ENCODE measurements around the gene PCSK6.

The PCSK6 gene

DNA sequence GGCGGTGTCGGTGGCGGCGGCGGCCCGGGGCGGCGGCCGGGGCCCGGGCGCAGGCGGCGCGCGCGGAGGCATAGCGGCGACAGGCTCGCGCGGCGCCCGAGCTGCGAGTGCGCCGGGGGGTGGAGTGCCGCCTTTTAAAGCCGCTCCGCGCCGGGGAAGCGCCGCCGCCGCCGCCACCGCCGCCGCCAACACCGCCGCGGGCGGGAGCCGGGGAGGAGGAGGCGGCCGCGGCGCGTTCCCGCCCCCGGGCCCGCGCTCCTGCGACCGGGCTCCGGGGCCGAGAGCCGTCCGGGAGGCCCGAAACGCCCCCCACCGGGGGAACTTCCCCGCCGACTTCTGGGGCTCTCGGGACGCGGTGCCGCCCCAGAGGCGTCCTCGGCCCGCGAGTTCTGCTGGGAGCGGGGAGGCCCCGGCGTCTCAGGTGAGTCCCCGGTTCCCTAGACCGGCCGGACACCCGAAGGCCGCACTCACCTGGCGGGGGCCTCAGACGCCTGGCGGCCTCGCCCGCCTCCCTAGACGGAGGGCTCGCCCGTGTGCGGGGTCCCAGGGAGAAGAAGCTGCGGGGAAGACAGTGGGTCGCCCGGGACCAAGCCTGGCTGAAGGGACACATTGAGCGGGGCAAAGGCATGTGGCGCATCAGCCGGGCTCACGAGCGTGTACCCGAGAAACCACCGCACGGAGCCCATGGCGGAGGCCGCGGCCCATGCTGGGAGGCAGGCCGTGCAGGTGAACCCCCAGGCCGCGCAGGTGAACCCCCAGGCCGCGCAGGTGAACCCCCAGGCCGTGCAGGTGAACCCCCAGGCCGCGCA is at the start of gene PCSK6:
Gene PCSK6 (minus strand): TSS at position 109 of the 809 bp plus-strand sequence. CDS start 37 bp downstream, at position 72.
- peak; percentile 22 for DNase-seq (ENCODE audit: low spot score)

DNA sequence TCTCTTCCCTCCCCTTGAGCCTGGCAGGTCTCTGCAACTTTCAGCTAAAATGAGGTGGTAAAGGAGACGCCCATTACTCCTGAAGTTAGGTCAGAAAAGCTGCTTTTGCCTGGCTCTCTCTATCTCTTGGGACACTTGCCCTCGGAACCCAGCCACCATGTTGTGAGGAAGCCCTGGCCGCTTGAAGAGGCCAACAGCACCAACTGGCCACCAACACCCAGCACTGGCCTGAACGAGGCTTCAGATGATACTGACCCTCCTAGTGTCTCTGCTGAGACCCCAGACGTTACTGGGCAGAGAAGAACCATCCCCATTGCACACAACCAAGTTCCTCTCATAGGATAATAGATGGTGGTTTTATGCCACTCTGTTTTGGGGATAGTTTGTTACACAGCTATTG is 49.5 kb upstream of the PCSK6 start:
- DNase-seq (ENCODE audit: low spot score): no peak

DNA sequence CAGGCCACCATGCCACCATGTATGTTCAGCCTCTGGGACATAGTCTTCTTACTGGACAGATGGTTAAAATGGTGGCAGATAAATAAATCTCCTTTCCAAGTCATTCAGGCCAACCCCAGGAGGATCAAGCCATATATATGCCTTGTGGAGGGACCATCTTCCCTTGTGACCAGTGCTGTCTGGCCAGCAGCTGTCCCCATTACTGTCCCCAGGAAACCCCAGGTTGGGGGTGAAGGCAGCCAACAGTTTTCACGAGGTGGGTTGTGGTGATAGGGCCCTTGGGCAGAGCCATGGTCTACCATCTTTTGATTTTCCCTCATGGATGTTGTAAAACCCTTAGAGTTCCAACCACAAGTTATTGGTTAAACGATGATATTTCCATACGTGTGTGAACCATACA is 48.7 kb upstream of the PCSK6 start:
- DNase-seq (ENCODE audit: low spot score): no peak

DNA sequence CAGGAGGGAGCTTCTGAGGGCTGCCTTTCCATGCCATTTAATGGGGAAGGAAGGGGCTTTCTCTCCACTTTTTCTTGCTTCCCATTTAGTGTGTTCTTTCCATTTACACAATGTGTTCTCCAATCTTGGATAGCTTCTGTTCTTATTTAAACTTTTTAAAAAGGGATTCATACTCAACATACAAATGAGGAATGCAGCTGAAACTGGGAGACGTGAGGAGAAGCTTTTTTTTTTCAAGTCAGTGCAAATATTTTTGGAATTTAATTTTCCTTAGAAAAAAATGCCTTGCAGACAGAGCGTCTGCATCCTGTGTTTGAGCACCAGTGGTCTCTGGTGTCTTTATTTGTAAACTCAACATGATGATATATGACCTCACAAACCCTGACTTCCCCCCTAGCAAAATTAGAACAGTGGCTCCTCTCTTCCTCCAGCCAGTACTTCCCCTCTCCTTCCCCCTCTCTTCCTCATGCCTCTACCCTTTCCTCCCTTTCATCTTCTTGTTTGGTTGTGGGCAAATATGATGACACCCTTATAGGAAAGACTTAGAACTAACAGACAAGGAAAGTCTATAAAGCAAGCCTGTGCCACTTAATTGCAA is 48.1 kb upstream of the PCSK6 start:
- no peak for DNase-seq (ENCODE audit: low spot score)

DNA sequence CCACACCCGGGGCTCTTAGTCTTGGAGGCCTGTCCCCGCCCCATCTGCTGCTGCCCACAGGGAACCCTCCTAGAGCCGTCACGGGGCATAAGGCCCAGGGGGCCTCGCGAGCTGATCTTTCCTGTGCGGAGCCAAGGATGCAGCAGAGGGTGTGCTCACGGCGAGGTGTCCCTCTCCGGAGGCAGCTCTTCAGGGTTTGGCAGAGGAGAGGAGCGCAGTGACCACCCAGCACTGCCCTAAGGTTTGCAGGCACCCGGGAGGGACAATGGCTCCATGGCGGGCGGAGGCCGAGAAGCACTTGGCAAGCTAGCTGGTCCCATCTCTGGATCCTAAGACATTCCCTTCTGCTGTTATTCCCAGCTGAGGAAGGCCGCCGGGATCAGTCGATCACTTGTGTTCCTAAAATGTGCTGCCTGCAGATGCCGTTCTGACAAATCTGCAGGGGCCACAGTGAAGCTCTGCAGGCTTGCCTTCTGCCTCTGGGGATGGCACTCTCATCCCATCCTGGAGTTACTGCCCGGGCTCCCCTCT is 47.4 kb upstream of the PCSK6 start:
- DNase-seq (ENCODE audit: low spot score): no peak

DNA sequence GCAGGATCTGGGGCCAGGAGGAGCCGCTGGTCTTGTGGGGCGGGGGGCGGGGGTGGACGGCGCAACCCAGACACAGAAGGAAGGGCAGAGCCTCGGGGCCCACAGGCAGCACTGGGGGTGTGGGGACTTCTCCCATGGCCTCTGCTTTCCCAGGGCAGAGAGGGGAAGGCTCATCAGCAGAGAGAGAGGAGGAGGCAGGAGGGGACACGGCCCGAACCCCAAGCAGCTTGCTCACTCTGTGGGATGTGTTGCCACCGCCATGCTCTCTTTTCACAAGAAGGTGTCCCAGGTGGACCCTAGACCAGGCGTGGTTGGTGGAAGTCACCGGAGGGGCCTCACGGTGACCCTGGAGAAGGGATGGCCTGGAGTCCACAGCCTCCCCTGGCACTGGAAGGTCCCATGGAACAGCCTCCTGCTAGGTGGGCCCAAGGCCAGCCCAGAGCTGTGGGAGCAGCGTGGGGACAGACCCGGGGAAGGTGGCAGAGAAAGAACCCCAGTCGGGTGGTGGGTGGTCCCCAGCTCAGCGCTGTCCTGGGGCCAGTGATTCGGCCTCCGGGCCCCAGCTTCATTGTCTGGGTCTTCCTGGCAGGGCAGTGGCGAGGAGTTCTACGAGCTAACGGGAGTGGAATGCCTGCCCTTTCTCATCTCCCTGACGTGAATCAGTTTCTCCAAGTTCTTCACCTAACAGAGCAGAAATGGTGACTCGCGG is 46.8 kb upstream of the PCSK6 start:
- no peak for DNase-seq (ENCODE audit: low spot score)

DNA sequence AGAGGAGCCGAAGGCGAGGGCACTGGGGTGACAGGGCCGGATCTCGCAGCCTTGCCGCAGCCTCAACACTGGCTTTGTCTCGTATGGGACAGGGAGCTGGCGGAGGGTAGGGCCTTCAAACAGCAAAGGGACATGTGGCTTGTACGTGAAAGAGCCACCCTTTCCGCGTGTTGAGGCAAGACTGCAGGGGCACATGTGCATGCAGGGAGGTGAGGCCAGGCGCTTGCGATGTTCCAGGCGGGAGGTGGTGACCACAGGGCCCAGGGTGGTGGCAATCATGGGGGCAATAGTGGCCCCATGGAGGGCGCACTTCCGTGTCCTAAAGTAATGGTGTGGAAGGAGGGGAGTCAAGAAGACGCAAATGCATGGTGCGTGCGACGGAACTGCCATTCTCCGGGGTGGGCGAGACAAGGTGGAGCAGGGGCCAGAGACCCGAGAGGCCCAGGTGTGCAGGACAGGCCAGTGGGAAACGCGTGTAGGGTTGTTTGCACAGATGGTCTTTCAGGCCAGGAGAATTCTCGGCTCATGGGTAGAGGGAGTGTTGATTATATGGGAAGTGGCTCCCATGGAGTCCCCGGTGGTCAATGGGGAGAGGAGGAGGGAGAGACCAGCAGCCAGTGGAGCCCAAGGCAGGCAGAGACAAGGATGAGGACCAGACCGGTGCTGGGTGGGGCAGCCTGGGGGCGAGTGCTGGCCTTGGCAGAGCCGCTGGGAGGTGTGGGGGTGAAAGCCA is 45.8 kb upstream of the PCSK6 start:
- DNase-seq (ENCODE audit: low spot score): no peak

DNA sequence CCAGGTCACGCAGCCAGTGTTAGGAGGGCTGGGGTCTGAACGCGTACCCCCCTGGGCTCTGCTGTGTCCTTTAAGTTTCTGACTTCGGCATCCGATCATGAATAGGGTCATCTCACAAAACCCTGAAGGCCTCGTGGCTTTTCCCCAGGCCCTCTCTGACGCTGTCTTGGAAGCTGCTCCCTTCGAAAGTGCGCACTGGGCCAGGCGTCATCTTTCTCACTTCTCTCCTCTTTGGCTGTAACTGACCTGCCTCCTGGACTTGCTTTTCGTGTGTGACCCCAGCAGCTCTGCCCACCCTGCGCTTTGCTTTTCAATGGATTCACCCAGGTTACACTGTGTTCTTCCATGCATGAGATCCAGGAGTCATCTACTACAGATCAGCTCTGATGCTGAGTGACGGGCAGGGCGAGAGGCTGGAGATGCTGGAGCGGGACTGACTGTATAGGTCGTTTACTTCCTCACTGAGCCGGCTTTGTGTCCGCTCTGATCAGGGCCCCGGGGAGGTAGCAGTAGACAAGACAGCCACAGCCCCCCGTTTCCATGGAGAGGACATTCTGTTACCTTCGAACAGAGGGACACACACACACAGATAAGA is 45.0 kb upstream of the PCSK6 start:
- no peak for DNase-seq (ENCODE audit: low spot score)

DNA sequence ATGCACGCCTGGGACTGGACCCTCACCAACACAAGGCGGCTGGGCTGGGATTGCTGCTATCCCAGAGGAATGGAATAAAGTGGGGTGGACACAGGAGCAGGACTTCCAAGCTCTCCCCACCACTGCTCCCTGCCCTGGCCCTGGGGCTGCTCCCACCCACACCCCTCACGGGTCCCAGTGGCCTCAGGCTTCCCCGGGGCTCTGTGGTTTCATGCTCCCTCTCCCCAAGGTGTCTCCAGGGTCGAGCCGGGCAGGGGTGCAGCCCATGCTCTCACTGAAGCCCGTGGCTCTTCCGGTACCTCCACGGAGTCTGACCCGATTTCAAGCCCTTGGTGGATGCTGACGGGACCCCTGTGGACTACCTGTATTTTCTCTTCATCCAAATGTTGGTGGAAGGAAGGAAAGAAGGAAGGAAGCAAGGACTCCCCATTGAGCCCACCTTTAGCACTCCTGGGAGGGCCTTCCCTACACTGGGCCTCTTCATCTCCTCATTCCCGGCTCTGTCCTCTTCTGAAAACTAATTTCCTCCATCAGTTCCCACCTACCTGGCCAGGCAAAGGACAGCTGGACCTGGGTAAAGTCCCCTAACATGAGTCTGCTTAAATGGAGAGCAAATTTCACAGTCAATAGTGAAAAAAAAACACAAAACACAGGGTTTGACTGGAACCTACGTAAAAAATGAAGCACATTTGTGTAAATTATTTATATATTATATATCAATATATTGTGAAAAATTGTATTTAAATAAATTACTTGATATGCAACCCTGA is 44.0 kb upstream of the PCSK6 start:
- no peak for DNase-seq (ENCODE audit: low spot score)

DNA sequence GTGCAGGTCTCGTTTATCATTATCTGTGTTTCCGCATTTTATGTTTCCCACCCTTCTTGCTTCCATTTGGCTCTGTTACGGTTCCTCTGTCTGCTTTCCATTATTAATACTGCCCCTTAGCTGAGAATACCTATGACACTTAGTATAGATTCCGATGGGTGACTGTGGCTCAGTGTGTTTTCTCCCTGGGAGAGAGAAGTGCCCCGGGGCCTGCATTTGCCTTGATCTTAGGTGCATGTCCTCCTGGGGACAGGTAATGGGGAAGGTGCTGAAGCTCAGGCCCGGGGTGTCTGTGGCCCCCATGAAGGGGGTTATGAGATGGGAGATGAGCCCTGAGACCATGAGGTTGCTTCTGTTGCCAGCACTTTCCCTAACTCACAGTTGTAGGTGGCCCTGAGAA is 43.4 kb upstream of the PCSK6 start:
- DNase-seq (ENCODE audit: low spot score): no peak

DNA sequence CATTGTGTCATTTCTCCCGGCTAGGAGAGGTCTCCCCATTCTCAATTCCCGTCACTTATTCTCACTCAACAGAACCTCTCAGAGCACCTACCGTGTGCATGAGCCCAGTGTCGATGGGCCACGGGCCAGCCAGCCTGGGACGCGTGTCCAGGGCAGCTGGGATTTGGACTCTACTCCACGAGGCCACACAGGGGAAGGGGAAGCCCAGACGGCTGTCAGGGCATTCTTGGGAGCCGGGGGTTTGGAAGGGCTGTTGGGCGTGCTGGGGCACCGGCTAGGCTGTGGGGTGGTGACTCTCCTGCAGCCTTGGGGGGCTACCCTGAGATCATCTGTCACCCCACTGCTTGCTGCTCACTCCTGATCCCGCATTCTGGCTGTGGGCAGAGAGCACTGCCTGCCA is 41.7 kb upstream of the PCSK6 start:
- DNase-seq (ENCODE audit: low spot score): no peak

DNA sequence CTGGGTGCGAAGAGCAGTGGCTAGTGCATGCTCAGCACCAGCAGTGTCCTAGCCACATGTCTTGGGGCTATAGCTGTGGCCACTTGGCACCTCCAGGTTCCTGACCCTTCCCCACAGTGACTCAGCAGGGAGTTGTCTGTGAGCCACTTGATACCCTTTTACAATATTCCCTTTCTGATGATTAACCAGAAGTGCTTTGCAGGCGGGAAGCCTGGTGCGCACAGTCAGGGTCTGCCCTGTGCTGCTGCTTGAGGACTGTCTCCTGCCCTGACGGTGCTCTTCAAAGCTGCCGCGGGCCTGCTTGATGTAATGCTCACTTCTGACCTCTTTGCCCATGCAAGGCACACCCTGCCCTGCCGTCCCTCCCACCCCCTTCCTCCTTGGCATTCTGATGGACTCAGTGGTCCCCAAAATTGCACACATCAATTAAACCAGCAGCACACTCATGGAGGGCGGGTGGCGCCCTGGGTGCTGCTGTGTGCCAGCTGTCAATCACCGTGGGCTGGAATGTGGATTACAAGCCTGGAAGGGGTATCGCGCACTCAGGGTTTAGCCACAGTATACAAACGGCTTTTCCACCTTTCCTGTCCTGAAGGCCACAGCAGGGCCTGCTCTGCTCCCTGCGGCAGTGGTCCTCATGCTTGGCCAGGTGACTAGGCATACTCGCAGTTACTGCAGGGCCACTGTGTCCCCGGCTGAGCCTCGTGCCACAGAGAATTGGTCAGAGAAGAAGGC is 40.9 kb upstream of the PCSK6 start:
- DNase-seq (ENCODE audit: low spot score): peak; percentile 27

DNA sequence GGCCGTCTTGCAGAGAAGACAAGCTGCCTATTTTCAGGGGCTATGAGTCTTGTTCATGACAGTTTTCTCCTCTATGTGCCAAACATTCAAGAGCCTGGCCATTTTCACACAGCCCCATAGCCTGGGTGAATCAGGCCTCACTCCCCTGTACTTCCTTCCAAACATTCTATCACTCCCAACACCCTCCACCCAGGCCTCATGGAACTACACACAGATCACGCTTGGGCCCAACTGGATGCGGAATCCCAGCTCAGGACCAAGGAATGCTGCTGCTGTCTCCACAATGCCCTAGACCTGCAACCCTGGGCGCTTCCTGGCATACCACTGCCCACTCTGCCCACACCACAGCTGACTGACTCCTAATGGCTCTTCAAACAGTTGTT is 39.4 kb upstream of the PCSK6 start:
- DNase-seq (ENCODE audit: low spot score): peak; percentile 78

DNA sequence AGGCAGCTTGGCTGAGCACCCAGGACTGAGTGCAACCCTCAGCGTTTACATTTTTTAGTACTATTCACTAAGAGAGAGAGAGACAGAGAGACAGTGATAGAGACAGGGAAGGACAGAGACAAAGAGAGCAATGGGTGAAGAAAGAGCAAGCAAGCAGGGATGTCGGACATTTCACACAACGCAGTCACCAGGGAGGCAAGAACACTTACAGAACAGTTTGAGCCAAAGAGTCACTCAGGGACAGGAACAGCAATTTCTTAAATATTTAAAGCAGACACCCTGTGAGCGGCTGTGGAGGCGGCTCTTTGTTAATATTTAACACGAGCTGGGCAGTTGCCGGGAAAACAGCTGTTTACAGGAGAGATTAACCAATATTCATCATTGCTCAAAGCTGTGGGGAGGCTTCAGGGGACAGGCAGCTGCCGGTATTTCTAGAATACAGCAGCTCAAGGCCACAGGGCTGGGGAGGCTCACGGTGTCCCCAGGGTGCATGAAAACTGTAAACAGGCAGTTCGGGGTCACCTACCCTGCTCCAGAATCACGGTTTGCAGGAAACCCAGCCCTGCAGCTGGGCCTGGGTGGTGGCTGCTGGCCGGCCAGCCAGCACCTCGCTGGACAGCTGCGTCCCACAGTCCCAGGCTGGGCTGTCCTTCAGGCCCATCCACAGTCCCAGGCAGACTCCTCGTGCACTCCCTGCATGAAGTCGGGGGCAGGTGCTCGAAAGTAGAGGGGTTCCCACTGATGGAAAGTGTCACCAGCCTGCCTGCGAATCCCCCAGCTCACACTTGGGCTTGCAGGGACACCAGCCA is 38.8 kb upstream of the PCSK6 start:
- DNase-seq (ENCODE audit: low spot score): peak; percentile 75

DNA sequence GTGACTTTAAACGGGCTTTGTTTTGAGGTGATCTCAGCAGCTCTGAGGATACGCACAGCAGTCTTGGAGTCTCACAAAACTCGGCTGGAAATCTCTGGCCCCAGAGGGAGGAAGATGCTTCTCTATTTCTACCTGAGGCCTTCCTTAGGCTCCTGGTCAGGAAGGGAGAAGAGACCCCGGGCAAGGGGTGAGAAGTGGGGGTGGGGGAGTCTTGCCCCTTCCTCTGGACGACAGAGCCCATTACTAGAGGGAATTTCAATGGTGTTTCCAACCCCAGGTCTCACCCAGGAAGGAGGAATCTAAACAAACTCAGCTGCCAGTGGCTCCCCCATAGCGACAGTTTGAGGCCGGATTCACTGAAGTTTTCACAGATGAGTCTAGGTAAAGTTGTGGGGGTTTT is 37.4 kb upstream of the PCSK6 start:
- no peak for DNase-seq (ENCODE audit: low spot score)

DNA sequence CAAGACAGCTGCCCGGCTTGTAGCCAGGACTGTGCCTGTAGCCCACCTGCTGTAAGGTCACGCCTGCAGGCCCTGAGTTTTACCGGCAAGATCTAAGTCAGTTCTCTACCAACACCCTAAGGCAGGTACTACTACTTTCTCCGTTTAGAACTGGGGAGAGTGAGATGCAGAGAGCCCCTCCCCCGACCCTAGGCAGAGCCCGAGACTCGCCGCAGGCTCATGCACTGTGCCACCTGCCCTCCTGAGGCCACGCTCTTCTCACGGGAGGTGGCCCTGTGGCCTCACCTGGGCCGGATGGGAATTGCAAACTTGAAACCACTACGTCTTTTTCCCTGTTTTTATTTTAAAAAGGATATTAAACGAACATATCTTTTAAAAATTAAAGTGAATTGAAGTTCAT is 36.9 kb upstream of the PCSK6 start:
- no peak for DNase-seq (ENCODE audit: low spot score)

DNA sequence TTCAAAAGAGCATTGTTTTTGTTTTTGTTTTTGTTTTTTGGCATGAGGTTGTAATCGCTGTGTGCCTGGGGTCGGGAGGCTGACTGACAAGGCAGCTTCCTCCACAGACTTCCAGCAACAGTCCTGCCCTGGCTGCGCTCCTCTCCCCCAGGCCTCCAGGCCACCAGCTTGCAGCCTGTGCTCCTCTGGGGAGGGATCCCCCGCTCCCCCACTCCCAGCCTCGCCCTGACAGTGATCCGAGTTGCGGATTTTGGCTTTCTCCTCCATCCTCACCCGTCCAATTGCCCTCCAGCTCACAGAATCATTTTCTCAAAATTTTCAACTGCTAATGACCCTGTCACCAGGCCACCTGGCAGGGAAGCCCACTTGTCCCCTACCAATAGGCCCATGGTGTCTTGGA is 36.5 kb upstream of the PCSK6 start:
- DNase-seq (ENCODE audit: low spot score): no peak

DNA sequence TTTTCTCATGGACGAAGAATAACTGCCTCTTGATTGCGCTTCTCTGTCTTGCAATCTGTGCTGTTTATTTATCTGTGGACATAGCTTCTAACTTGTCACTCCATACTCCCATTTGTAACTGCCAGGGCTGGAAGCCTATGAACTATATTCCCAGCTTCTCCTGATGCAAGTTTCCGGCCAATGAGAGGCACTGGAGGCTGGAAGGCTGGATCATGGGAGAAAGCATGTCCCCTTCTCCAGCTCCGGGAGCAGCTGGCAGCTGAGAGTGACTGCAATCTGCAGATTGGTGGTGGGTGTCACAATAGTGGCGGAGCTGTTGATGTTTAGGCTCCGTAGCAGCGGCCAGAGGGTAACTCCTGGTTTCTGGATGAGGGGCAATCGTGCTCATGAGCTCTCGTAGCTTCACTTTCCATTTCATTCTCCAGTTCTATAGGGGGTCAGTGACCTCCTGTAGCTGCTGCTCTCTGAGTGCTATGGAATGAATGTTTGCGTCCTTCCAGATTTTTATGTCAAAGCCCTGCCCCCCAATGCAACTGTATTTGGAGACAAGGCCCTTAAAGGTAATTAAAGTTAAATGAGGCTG is 35.7 kb upstream of the PCSK6 start:
- DNase-seq (ENCODE audit: low spot score): no peak

DNA sequence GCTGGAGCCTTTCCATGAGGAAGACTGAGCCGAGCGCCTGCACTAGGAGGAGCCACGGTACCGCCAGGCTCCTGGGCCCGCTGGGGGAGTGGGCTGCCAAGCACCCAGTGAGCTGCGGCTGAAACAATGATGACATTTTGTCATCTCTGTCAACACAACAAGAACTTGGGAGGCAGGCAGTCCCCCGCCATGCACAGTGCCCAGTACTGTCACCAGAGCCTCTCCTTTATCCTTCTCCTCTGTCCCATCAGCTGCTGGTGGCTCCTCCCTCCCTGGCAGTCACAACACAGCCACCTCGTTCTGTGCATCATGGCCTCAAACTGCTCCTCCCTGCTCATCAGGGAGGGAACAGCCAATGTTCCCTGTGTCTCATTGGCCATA is 34.0 kb upstream of the PCSK6 start:
- DNase-seq (ENCODE audit: low spot score): no peak

Data from kidney tubule cell (primary cell).